Measurements from ENCODE around the gene GRIK1.
A peak's percentile ranks its signal among the peaks of the same experiment; 100 is the strongest.

GRIK1 gene

GRCh38 chr21:29904359-29905282 is 35.2 kb downstream of the GRIK1 start:
- DNase-seq, result no peak

- DNase-seq, result no peak
Measured at GRCh38 chr21:29896884-29897283, 42.9 kb downstream of the GRIK1 start.

- no peak for DNase-seq
Measured at GRCh38 chr21:29893687-29894086, 46.1 kb downstream of the GRIK1 start.

- DNase-seq, result no peak
Measured at GRCh38 chr21:29892379-29892778, 47.4 kb downstream of the GRIK1 start.

- peak; percentile 51 for DNase-seq
Measured at GRCh38 chr21:29888437-29888836, 51.4 kb downstream of the GRIK1 start.

- DNase-seq, result no peak
Measured at GRCh38 chr21:29887313-29888009, 52.3 kb downstream of the GRIK1 start.

- no peak for DNase-seq
Measured at GRCh38 chr21:29885491-29885890, 54.3 kb downstream of the GRIK1 start.

- DNase-seq, result no peak
Measured at GRCh38 chr21:29875873-29876272, 63.9 kb downstream of the GRIK1 start.

- no peak for DNase-seq
Measured at GRCh38 chr21:29875036-29875716, 64.6 kb downstream of the GRIK1 start.

GRCh38 chr21:29873908-29874307 is 65.9 kb downstream of the GRIK1 start:
- DNase-seq, result no peak

- DNase-seq, result no peak
Measured at GRCh38 chr21:29870814-29871213, 69.0 kb downstream of the GRIK1 start.

GRCh38 chr21:29867796-29868195 is 72.0 kb downstream of the GRIK1 start:
- DNase-seq, result no peak

- DNase-seq, result no peak
Measured at GRCh38 chr21:29860346-29860745, 79.5 kb downstream of the GRIK1 start.

- DNase-seq, result no peak
Measured at GRCh38 chr21:29857150-29857549, 82.6 kb downstream of the GRIK1 start.

GRCh38 chr21:29854795-29855194 is 85.0 kb downstream of the GRIK1 start:
- no peak for DNase-seq

- no peak for DNase-seq
Measured at GRCh38 chr21:29851611-29852010, 88.2 kb downstream of the GRIK1 start.

GRCh38 chr21:29849735-29850176 is 90.0 kb downstream of the GRIK1 start:
- peak; percentile 4 for DNase-seq

- DNase-seq, result no peak
Measured at GRCh38 chr21:29843804-29844203, 96.0 kb downstream of the GRIK1 start.

GRCh38 chr21:29834617-29835016 is 105.2 kb downstream of the GRIK1 start:
- no peak for DNase-seq

- no peak for DNase-seq
Measured at GRCh38 chr21:29832217-29832616, 107.6 kb downstream of the GRIK1 start.

- DNase-seq, result no peak
Measured at GRCh38 chr21:29829564-29830275, 110.1 kb downstream of the GRIK1 start.

GRCh38 chr21:29827647-29828046 is 112.1 kb downstream of the GRIK1 start:
- no peak for DNase-seq

- DNase-seq, result no peak
Measured at GRCh38 chr21:29827236-29827635, 112.6 kb downstream of the GRIK1 start.

All from SIG-M5 (cell line).